Measurements from ENCODE around the gene IGHMBP2. TPM values are rescaled to one million over a fixed set of nuclear protein-coding genes. Genes with fewer than 3 reads are reported as not detected.

IGHMBP2 gene
- total RNA-seq, 6 experiments from 2014 or later, result 5.8 to 21.2 (median 11.5) TPM

DNA sequence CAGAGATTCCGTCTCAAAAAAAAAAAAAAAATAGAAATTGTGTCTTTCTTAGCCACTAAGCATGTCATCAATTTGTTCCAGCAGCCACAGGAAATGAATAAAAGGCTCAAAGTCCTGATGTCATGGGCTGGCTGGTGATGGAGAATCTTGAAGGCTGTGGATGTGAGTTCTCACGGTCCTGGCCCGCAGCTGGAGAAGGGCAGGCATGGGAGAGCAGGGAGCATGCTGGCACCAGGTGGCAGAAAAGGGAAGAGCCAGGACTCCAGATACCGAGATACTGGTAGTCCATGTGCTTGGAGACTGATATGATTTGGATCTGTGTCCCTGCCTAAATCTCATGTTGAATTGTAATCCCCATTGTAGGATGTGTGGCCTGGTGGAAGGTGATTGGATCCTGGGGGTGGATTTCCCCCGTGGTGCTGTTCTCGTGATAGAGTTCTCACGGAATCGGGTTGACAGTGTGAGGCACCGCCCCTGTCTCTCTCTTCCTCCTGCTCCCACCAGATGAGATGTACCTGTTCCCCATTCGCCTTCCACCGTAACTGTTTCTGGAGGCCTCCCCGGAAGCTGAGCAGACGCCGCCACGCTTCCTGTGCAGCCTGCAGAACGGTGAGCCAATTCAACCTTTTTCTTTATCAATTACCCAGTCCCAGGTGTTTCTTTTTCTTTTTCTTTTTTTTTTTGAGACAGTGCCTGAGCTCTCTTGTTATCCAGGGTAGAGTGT is 59.0 kb downstream of the IGHMBP2 start:
- ATAC-seq (peak; percentile 42 to 53 (median 48)), DNase-seq (no peak)
- no peak overlapping the region for H3K27ac ChIP-seq
- H3K4me1 ChIP-seq, result no peaks in the 10 kb centered on the region
- TF ChIP-seq POLR2A (IDR thresholded peaks at IDR 0.05) (no peak), CTCF (IDR thresholded peaks at IDR 0.05) (peak in 1 of 4 donors; percentile 9)
- intact Hi-C loops (cut with DNase I), result no loop called here
- 76% methylated on average over 10 of the region's 16 CpGs for WGBS (ENCODE audit: insufficient coverage, low coverage, low lambda C conversion rate, missing lambda C conversion rate)
- H3K36me3 ChIP-seq, result no peaks in the 10 kb centered on the region
- no peaks in the 10 kb centered on the region for H3K9me3 ChIP-seq
- H3K4me3 ChIP-seq, result no peak overlapping the region
- no peaks in the 10 kb centered on the region for H3K27me3 ChIP-seq

DNA sequence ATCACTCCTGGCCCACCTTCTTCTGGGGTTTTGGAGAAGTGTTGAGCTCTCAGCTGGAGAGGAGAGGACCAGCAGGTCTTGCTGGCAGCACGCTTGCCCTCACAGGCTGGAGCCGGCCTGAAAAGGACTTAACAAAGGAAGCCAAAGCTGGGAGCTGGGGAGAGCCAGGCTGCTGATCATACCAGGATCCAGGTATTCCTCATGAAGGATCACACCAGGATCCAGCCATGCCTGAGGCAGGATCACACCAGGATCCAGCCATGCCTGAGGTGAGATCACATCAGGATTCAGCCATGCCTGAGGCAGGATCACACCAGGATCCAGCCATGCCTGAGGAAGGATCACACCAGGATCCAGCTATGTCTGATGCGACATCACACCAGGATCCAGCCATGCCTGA is 60.1 kb downstream of the IGHMBP2 start:
- DNase-seq, result no peak

GRCh38 chr11:68965901-68966853 is 62.5 kb downstream of the IGHMBP2 start:
- H3K36me3 ChIP-seq, result no peaks in the 10 kb centered on the region
- no peaks in the 10 kb centered on the region for H3K4me1 ChIP-seq
- TF ChIP-seq CTCF (IDR thresholded peaks at IDR 0.05) (no peak), POLR2A (IDR thresholded peaks at IDR 0.05) (no peak)
- no peaks in the 10 kb centered on the region for H3K27me3 ChIP-seq
- no peak overlapping the region for H3K27ac ChIP-seq
- ATAC-seq (no peak), DNase-seq (peak in 1 of 3 donors; percentile 28)
- WGBS (ENCODE audit: insufficient coverage, low coverage, low lambda C conversion rate, missing lambda C conversion rate), result 91% methylated on average over 3 of the region's 15 CpGs
- H3K4me3 ChIP-seq, result no peak overlapping the region
- H3K9me3 ChIP-seq, result no peaks in the 10 kb centered on the region
- intact Hi-C loops (cut with DNase I), result no loop called here

More for the DNA sequence above, 60.1 kb downstream of the IGHMBP2 start:
- TF ChIP-seq POLR2A (IDR thresholded peaks at IDR 0.05), result no peak
- no peak for TF ChIP-seq CTCF (IDR thresholded peaks at IDR 0.05)
- ATAC-seq, result peak; percentile 19 to 65 (median 52)
- Histone ChIP-seq H3K27ac (no peak overlapping the region), H3K9me3 (no peaks in the 10 kb centered on the region), H3K27me3 (no peaks in the 10 kb centered on the region), H3K36me3 (no peaks in the 10 kb centered on the region), H3K4me1 (no peaks in the 10 kb centered on the region), H3K4me3 (no peak overlapping the region)
- intact Hi-C loops (cut with DNase I), result no loop called here
- 80% methylated on average over 3 of the region's 3 CpGs for WGBS (ENCODE audit: insufficient coverage, low coverage, low lambda C conversion rate, missing lambda C conversion rate)

DNA sequence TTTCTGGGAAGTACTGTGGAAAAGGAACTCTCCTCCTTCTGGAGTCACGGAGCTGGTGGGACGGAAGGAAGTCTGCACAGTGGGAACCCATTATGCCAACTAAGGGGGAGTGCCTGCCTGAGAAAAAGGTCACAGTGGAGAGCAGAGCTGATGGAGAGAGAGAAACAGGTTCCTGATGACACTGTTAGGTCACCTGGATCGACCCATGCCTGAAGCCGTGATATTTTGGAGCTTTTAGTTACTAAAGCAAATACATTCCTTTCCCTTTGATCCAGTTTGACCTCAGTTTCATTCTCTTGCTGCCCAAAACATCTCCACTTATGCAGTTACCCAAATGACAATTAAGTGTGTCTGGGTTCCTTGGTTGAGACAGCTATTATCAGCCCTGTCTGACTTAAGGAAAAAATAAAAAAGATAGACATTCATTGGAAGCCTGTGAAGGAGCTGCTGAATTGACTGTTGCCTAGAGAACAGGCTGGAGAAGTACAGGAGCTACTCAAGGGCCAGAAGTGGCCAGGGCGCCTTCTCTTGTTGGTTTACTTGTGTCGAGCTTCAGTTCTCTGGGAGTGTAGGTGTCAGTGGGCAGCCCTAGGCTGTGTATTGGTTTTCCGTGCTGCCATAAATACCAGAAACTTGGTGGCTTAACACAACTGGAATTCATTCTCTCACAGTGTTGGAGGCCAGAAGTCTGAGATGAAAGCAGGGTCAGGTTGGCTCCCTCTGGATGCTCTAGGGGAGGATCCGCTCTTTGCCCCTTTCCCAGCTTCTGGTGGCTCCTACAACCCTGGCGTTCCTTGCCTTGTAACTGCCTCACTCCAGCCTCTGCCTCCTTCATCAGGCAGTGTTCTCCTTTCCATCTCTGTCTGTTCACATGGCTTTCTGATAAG is 63.4 kb downstream of the IGHMBP2 start:
- no peaks in the 10 kb centered on the region for H3K4me1 ChIP-seq
- intact Hi-C loops (cut with DNase I), result no loop called here
- 100% methylated on average over 3 of the region's 9 CpGs for WGBS (ENCODE audit: insufficient coverage, low coverage, low lambda C conversion rate, missing lambda C conversion rate)
- ATAC-seq (no peak), DNase-seq (peak in 1 of 3 donors; percentile 14)
- no peaks in the 10 kb centered on the region for H3K9me3 ChIP-seq
- H3K27ac ChIP-seq, result no peak overlapping the region
- no peaks in the 10 kb centered on the region for H3K27me3 ChIP-seq
- no peaks in the 10 kb centered on the region for H3K36me3 ChIP-seq
- TF ChIP-seq CTCF (IDR thresholded peaks at IDR 0.05) (no peak), POLR2A (IDR thresholded peaks at IDR 0.05) (no peak)
- H3K4me3 ChIP-seq, result no peak overlapping the region
